Fibroblast of villous mesenchyme (primary cell): ENCODE results near the gene HSD17B2. TPM values are rescaled to one million over a fixed set of nuclear protein-coding genes. Genes with fewer than 3 reads are reported as not detected.

Experiments used
- DNase-seq: peaks from one replicate; pipeline ENCODE4 v3.0.0-alpha.2; 2010; ENCODE audit warnings: low read depth
- H3K4me3 ChIP-seq: 2 replicates; pipeline ENCODE4 v1.5.1; 2011; ENCODE audit warnings: low read depth, mild to moderate bottlenecking, low read length
- CTCF ChIP-seq: IDR thresholded peaks from 2 replicates; pipeline ENCODE4 v1.5.1; 2012; ENCODE audit warnings: low read depth, mild to moderate bottlenecking, low read length; ENCODE audit not compliant: insufficient read depth
- total RNA-seq: library from RNA; depleted of rRNA; stranded (reverse); fragments of >200 nt; gene quantifications from 2 replicates; pipeline ENCODE4 v1.2.3, GENCODE V29; 2012

HSD17B2 gene
- total RNA-seq, 1 donor, result 9.5 TPM

GRCh38 chr16:82016964-82017363, 18.1 kb upstream of the HSD17B2 start:
- H3K4me3 ChIP-seq, result no peak overlapping the region
- peak; percentile 86 for DNase-seq
- TF ChIP-seq CTCF, result no peak

DNA sequence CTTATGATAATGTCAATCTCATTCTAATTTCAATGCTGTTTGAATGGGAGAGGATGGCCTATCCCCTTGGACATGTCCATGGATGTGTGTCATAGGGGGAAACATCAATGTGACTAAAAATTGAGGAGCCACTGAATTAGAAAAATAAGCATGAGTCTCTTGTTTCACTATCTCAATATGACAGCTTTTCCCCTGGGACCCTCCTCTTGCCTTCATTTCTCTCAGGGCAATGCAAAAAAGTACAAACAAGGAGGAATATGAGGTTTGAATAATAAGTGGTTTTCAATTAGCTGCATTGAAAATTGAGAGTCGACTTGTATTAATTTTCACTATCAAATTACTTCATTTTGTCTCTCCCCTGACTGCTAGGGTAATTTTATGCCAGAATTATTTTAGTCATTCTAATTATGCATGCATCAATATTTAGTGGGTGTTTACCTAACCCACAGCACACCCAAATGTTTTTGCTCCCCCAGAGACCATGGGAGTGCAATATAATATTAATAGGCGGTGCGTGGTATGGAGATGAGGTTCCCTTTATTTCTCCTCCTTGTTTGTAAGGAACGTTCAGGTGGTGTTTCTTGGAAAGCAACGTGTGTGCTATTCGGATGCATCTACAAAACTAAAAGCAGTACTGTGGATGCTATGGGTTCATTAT, 17.0 kb upstream of the HSD17B2 start:
- no peak for DNase-seq
- no peak overlapping the region for H3K4me3 ChIP-seq
- TF ChIP-seq CTCF, result no peak

GRCh38 chr16:82019535-82019934, 15.5 kb upstream of the HSD17B2 start:
- DNase-seq, result no peak
- no peak for TF ChIP-seq CTCF
- no peak overlapping the region for H3K4me3 ChIP-seq

GRCh38 chr16:82020051-82020450, 15.0 kb upstream of the HSD17B2 start:
- TF ChIP-seq CTCF, result no peak
- H3K4me3 ChIP-seq, result no peak overlapping the region
- no peak for DNase-seq

DNA sequence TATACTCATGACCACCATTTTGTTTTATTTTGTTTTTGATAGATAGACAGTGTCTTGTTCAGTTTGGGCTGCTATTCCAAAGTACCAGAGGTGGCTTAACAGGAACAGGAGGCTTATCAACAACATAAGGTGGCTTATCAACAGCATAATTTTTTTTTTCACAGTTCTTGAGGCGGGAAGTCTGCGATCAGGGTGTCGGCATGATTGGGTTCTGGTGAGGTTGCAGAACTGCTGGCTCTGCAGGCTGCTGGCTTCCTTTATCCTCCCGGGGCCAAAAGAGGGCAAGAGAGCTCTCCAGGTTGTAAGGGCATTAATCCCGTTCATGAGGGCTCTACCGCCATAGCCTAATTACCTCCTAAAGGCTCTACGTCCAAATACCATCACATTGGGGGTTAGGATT, 11.8 kb upstream of the HSD17B2 start:
- DNase-seq, result no peak
- no peak overlapping the region for H3K4me3 ChIP-seq
- no peak for TF ChIP-seq CTCF

- DNase-seq, result no peak
- TF ChIP-seq CTCF, result no peak
- H3K4me3 ChIP-seq, result no peak overlapping the region
These were observed 10.7 kb upstream of the HSD17B2 start for GRCh38 chr16:82024316-82024715.

GRCh38 chr16:82024883-82025282, 10.2 kb upstream of the HSD17B2 start:
- no peak for TF ChIP-seq CTCF

More at GRCh38 chr16:82024883-82025282, 10.2 kb upstream of the HSD17B2 start:
- no peak for DNase-seq
- H3K4me3 ChIP-seq, result no peak overlapping the region
